ENCODE results near the gene ANGPTL5.
A peak's percentile ranks its signal among the peaks of the same experiment; 100 is the strongest.
"Not testable (repeated sequence)": the region's sequence is repeated elsewhere in the genome, so short reads cannot be mapped to it uniquely, and the experiment has no call there.

Gene ANGPTL5

DNA sequence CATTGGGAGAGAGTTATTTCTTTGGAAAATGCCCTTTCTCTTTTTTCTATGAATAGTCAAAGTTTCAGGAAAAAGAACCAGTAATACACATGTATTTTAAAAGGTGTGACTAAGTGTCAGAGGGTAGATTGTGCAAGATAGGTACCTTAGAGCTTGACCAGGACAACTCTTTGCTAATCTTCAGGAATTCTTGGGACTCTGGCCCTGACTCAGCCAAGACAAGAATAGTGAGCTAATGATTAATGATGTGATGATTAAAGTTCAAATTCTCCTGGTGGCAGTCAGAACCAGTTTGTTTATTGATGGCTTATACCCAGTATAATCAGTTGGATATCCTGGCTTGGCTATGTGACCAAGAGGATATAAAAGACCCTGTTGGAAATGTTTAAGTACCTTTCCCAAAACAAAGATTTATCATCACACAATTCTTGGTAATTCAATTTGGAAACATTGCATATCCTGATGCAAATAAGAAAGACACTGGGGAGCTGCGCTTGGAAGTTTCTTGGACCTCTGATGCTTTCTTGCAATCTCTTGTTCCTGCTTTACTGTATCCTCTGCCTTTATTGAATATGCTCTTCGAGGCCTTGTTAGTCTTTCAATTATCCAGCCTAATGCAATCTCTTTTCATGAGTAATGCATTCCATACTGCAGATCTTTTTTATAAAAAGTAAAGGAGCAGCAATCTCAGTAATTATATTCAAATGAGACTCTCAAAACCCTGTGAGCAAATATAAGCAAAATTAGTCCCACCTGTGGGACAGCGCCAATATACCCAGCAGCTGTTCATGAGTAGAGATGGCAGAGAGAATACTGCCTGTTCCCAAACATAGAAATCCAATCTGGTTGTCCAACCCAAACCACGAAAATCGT lies 49.5 kb downstream of the ANGPTL5 start:
- DNase-seq (ENCODE audit: low read depth) = peak; percentile 68
- TF ChIP-seq, protein P1, sequence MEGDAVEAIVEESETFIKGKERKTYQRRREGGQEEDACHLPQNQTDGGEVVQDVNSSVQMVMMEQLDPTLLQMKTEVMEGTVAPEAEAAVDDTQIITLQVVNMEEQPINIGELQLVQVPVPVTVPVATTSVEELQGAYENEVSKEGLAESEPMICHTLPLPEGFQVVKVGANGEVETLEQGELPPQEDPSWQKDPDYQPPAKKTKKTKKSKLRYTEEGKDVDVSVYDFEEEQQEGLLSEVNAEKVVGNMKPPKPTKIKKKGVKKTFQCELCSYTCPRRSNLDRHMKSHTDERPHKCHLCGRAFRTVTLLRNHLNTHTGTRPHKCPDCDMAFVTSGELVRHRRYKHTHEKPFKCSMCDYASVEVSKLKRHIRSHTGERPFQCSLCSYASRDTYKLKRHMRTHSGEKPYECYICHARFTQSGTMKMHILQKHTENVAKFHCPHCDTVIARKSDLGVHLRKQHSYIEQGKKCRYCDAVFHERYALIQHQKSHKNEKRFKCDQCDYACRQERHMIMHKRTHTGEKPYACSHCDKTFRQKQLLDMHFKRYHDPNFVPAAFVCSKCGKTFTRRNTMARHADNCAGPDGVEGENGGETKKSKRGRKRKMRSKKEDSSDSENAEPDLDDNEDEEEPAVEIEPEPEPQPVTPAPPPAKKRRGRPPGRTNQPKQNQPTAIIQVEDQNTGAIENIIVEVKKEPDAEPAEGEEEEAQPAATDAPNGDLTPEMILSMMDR (conservative IDR thresholded peaks at IDR 0.05; ENCODE audit: low read length) = no peak
- no peak overlapping the region for H3K4me3 ChIP-seq (ENCODE audit: low read length)

DNA sequence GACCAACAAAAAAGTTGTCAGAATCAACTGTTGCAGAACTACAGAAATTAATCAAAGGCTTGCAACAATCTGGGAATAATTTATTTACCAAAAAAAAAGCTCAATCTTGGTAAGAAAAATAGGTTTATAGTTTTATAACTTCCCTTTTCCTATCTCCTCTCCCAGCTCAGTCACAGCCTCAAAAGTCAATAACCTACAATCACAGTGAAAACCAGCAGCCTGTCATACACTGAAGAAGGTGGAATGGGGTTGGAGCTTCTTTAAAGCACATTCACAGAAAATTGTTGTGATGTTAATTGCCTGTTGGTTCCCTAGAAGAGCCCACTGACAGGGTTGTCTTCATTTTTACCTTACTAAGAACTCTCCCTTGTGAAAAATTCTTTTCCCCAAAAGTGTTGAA lies 52.2 kb downstream of the ANGPTL5 start:
- peak; percentile 16 for DNase-seq (ENCODE audit: low read depth)
- H3K4me3 ChIP-seq (ENCODE audit: low read length) = no peak overlapping the region
- TF ChIP-seq, protein P1 (conservative IDR thresholded peaks at IDR 0.05; ENCODE audit: low read length) = no peak

- no peak overlapping the region for H3K4me3 ChIP-seq (ENCODE audit: low read length)
- DNase-seq (ENCODE audit: low read depth) = peak; percentile 85
- TF ChIP-seq, protein P1 (conservative IDR thresholded peaks at IDR 0.05; ENCODE audit: low read length) = no peak
Observed at GRCh38 chr11:101863361-101863760, 53.0 kb downstream of the ANGPTL5 start.

DNA sequence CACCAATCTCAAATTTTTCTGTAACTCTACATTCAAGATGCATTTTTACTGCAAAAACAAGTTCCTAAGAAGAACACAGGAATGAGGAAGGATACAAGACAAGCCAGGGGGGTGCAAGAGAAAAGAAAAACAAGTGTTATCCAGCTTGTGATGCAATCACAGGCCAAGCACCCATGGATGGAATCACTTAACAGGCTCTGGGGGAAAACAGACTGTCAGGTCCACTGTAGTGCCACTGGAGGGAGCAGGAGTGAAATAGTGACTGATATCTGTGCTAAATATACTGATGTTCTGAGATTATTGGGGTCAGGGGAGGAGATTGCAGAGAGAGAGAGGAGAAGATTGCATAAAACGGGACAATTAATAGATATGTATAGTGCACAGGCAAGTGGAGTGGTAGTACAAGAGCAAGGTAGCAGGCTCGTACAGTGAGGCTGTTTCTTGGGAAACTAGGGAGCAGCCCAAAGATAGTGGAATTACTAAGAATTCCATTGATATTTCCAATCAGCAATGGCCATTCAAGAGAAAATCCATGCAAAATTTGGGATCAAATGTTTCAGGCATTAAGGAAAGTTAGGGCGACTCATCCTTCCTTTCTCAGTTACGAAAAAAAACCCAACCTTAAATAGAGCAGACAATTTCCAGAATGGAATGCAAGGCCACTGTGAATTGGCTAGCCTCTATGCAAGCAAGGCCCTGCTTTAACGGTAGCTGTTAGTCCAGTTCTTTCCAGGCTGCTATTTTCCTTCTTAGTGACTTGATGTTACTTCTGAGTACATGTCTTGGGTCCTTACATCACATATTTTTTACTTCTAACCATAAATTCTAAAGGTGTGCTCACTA lies 53.7 kb downstream of the ANGPTL5 start:
- DNase-seq (ENCODE audit: low read depth) = peak; percentile 91
- no peak overlapping the region for H3K4me3 ChIP-seq (ENCODE audit: low read length)

DNA sequence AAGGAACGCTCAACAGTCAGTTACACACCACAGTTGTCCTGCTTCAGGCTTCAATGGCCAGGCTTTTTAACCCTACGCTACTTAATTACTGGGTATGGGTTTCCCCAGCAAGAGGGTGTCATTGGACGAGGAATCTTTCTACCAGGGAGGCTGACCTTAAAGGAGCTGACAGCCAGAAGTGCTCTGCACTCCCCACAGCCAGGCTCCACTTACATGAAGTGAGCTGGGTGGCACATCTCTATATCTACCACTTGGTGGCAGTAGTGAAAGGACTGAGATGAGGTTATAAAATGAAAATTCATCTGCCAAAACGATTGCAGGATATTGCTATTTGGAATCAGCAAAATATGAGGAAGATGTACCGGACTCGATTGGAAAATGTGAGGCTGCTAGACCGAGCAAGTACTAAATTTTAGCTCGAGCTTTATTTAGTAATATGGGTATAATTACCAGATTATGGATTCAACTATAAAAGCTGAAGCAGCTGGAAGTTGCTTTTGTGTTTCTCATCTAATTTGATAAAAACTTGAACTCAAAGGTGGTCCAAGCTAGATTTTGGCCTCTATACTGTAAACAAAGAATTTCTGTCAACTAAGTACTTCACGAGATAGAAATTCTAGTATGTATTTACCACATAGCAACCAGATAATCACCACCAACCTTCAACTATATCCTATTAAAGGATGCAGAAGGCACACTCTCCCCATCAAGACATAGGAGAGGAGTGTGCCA lies 55.5 kb downstream of the ANGPTL5 start:
- DNase-seq (ENCODE audit: low read depth) = peak; percentile 79
- H3K4me3 ChIP-seq (ENCODE audit: low read length) = no peak overlapping the region
- TF ChIP-seq, protein P1 (conservative IDR thresholded peaks at IDR 0.05; ENCODE audit: low read length) = peak; percentile 92

More for the DNA sequence above, 53.7 kb downstream of the ANGPTL5 start:
- TF ChIP-seq, protein P1 (conservative IDR thresholded peaks at IDR 0.05; ENCODE audit: low read length) = peak; percentile 74

DNA sequence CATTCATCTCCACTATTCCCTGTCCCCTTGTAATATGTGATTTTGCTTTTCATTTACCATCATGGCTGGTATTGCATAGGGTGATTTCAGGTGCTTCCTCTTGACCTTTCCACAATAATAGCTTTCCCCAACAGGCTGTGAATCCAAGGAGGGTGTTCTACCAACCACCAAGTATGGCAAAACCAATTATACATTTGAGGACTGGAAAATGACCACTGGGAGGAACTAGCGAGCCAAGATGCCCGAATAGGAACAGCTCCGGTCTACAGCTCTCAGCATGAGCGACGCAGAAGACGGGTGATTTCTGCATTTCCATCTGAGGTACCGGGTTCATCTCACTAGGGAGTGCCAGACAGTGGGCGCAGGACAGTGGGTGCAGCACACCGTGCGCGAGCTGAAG lies 64.1 kb downstream of the ANGPTL5 start:
- TF ChIP-seq, protein P1 (conservative IDR thresholded peaks at IDR 0.05; ENCODE audit: low read length) = peak; percentile 50
- DNase-seq (ENCODE audit: low read depth) = peak; percentile 17
- not testable (repeated sequence) for H3K4me3 ChIP-seq (ENCODE audit: low read length)

Data from AG10803 (cell line).